GM21717 (cell line): ENCODE measurements around the gene PGGT1B.

Experiments
- ATAC-seq: cut with Tn5 transposase; IDR thresholded peaks from one replicate; pipeline ENCODE4 v1.9.1; 2021; ENCODE audit warnings: mild to moderate bottlenecking, moderate library complexity; ENCODE audit not compliant: unreplicated experiment

The PGGT1B gene

GRCh38 chr5:115262321-115263077 is at the start of gene PGGT1B:
Gene PGGT1B (minus strand): TSS chr5:115262877. CDS start chr5:115262851, 26 bp downstream.
- ATAC-seq, result peak; percentile 95

GRCh38 chr5:115309751-115310370 is 47.2 kb upstream of the PGGT1B start:
- ATAC-seq, result no peak

- ATAC-seq, result no peak
These were observed 46.1 kb upstream of the PGGT1B start for GRCh38 chr5:115308815-115309214.

- ATAC-seq, result no peak
These were observed 43.4 kb upstream of the PGGT1B start for GRCh38 chr5:115306011-115306536.

GRCh38 chr5:115304496-115304895 is 41.8 kb upstream of the PGGT1B start:
- no peak for ATAC-seq

- no peak for ATAC-seq
These were observed 36.1 kb upstream of the PGGT1B start for GRCh38 chr5:115298811-115299210.

GRCh38 chr5:115297031-115297430 is 34.4 kb upstream of the PGGT1B start:
- ATAC-seq, result no peak

- peak; percentile 81 for ATAC-seq
These were observed 33.7 kb upstream of the PGGT1B start, which contains the start of gene CCDC112 for GRCh38 chr5:115296124-115297022. Gene CCDC112 (minus strand): TSS chr5:115296654. CDS start chr5:115296543, 111 bp downstream.

- ATAC-seq, result peak; percentile 28
These were observed 33.1 kb upstream of the PGGT1B start for GRCh38 chr5:115295777-115296123.

- no peak for ATAC-seq
These were observed 28.7 kb upstream of the PGGT1B start for GRCh38 chr5:115291397-115291796.

- ATAC-seq, result no peak
These were observed 26.4 kb upstream of the PGGT1B start for GRCh38 chr5:115289104-115289503.

- no peak for ATAC-seq
These were observed 21.3 kb upstream of the PGGT1B start for GRCh38 chr5:115284021-115284420.

- no peak for ATAC-seq
These were observed 19.5 kb upstream of the PGGT1B start for GRCh38 chr5:115282131-115282530.

- no peak for ATAC-seq
These were observed 11.9 kb upstream of the PGGT1B start for GRCh38 chr5:115274584-115274983.

- ATAC-seq, result no peak
These were observed 9.8 kb upstream of the PGGT1B start for GRCh38 chr5:115272297-115272958.

- no peak for ATAC-seq
These were observed 8.8 kb upstream of the PGGT1B start for GRCh38 chr5:115271295-115272050.

- no peak for ATAC-seq
These were observed 4.9 kb upstream of the PGGT1B start for GRCh38 chr5:115267617-115268016.

- ATAC-seq, result no peak
These were observed 2.5 kb upstream of the PGGT1B start for GRCh38 chr5:115265220-115265619.

GRCh38 chr5:115264786-115265185 is 2.1 kb upstream of the PGGT1B start:
- no peak for ATAC-seq

- ATAC-seq, result no peak
These were observed 352 bp upstream of the PGGT1B start for GRCh38 chr5:115263078-115263380.
